22Rv1 (cell line): Measurements from ENCODE around the gene CASP12.

Experiments used
- CTCF ChIP-seq: fragments of 450-650 bp; IDR thresholded peaks from 2 replicates; pipeline ENCODE4 v1.5.1; 2017; ENCODE audit warnings: mild to moderate bottlenecking
- ZFX ChIP-seq: fragments of 450-650 bp; IDR thresholded peaks from 2 replicates; pipeline ENCODE4 v1.6.1; 2017; ENCODE audit warnings: antibody characterized with exemption, borderline replicate concordance

- TF ChIP-seq CTCF (no peak), ZFX (no peak)
Measured at GRCh38 chr11:104892723-104893511, 5.3 kb downstream of the CASP12 start.
